OCI-LY3 (cell line): Measurements from ENCODE around the gene KRTAP17-1.
A peak's percentile ranks its signal among the peaks of the same experiment; 100 is the strongest.

ENCODE experiments used
- H2AFZ ChIP-seq: fragments of 200-600, 300-600 bp; shearing (Covaris generic); 2 replicates; pipeline ENCODE4 v1.6.0; 2014; ENCODE audit warnings: antibody characterized with exemption, low read depth, low read length
- H3K27ac ChIP-seq: fragments of 200-600, 300-600 bp; sonication (generic); 2 replicates; pipeline ENCODE4 v1.5.1; 2014; ENCODE audit warnings: mild to moderate bottlenecking, low read length, moderate library complexity, mixed read lengths
- H3K27me3 ChIP-seq: fragments of 200-600, 300-600 bp; sonication (generic); 2 replicates; pipeline ENCODE4 v1.6.1; 2014; ENCODE audit warnings: low read depth, low read length, mixed read lengths
- H3K36me3 ChIP-seq: fragments of 200-600, 300-600 bp; sonication (generic); replicated peaks from 2 replicates; pipeline ENCODE3; 2014; ENCODE audit warnings: low read depth, low read length, mixed read lengths
- H3K4me1 ChIP-seq: fragments of 300-600, 200-600 bp; sonication (generic); 2 replicates; pipeline ENCODE4 v1.6.1; 2014; ENCODE audit warnings: low read length, mixed read lengths
- H3K4me2 ChIP-seq: fragments of 200-600, 300-600 bp; sonication (generic); 2 replicates; pipeline ENCODE4 v1.6.1; 2014; ENCODE audit warnings: low read length, mixed read lengths
- H3K4me3 ChIP-seq: fragments of 300-600, 200-600 bp; sonication (generic); 2 replicates; pipeline ENCODE4 v1.5.1; 2014; ENCODE audit warnings: antibody characterized with exemption, mild to moderate bottlenecking, low read length, moderate library complexity
- H3K79me2 ChIP-seq: fragments of 300-600, 200-600 bp; shearing (Covaris generic); 2 replicates; pipeline ENCODE4 v1.6.1; 2014; ENCODE audit warnings: mild to moderate bottlenecking, low read length, mixed read lengths
- H3K9ac ChIP-seq: fragments of 300-600, 200-600 bp; shearing (Covaris generic); 2 replicates; pipeline ENCODE4 v1.6.0; 2014; ENCODE audit warnings: mild to moderate bottlenecking, low read length, moderate library complexity
- H3K9me3 ChIP-seq: fragments of 200-600, 300-600 bp; shearing (Covaris generic); 2 replicates; pipeline ENCODE4 v1.6.1; 2014; ENCODE audit warnings: low read length, mixed read lengths; ENCODE audit not compliant: insufficient read depth
- H4K20me1 ChIP-seq: fragments of 200-600, 300-600 bp; sonication (generic); 2 replicates; pipeline ENCODE4 v1.6.1; 2016; ENCODE audit warnings: low read length, mixed read lengths; ENCODE audit not compliant: insufficient read depth
- EZH2phosphoT487 ChIP-seq: fragments of 200-600 bp; shearing (Covaris generic); IDR thresholded peaks from 2 replicates; pipeline ENCODE4 v1.6.1; 2018; ENCODE audit warnings: antibody characterized with exemption, mixed run types, low read depth
- TF ChIP-seq, protein P1 (sequence below): fragments of 200-600, 300-600 bp; sonication (generic); IDR thresholded peaks from 2 replicates; pipeline ENCODE4 v1.5.1; 2014; ENCODE audit warnings: antibody characterized with exemption, low read length, low read depth

KRTAP17-1 gene

DNA sequence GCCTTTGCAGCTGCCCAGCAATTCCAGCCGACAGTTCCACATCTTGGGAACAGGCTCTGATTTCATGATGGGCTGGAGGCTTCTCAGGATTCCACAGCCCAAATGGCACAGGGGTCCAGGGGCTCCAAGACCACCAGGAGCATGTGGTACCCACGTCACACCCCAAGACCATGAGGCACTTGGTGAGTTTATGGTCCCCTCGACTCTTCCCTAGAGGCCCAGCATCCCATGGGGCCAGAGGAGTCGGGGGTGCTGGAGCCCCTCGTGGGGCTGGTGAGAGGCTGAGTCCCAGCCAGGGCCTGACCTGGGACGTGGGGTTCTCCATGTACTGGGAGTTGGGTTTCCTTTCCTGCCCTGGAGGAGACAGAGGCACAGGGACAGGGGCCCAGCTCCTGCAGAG lies 10.1 kb upstream of the KRTAP17-1 start:
- H3K36me3 ChIP-seq = no peaks in the 10 kb centered on the region
- no peaks in the 10 kb centered on the region for H4K20me1 ChIP-seq
- H3K79me2 ChIP-seq = no peaks in the 10 kb centered on the region
- H3K4me3 ChIP-seq = no peak overlapping the region
- no peaks in the 10 kb centered on the region for H3K4me1 ChIP-seq
- H3K27me3 ChIP-seq = no peaks in the 10 kb centered on the region
- TF ChIP-seq, protein P1, sequence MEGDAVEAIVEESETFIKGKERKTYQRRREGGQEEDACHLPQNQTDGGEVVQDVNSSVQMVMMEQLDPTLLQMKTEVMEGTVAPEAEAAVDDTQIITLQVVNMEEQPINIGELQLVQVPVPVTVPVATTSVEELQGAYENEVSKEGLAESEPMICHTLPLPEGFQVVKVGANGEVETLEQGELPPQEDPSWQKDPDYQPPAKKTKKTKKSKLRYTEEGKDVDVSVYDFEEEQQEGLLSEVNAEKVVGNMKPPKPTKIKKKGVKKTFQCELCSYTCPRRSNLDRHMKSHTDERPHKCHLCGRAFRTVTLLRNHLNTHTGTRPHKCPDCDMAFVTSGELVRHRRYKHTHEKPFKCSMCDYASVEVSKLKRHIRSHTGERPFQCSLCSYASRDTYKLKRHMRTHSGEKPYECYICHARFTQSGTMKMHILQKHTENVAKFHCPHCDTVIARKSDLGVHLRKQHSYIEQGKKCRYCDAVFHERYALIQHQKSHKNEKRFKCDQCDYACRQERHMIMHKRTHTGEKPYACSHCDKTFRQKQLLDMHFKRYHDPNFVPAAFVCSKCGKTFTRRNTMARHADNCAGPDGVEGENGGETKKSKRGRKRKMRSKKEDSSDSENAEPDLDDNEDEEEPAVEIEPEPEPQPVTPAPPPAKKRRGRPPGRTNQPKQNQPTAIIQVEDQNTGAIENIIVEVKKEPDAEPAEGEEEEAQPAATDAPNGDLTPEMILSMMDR = no peak
- no peak for TF ChIP-seq EZH2phosphoT487
- no peaks in the 10 kb centered on the region for H3K9me3 ChIP-seq
- no peak overlapping the region for H2AFZ ChIP-seq
- H3K9ac ChIP-seq = no peak overlapping the region
- H3K4me2 ChIP-seq = no peak overlapping the region
- no peak overlapping the region for H3K27ac ChIP-seq

DNA sequence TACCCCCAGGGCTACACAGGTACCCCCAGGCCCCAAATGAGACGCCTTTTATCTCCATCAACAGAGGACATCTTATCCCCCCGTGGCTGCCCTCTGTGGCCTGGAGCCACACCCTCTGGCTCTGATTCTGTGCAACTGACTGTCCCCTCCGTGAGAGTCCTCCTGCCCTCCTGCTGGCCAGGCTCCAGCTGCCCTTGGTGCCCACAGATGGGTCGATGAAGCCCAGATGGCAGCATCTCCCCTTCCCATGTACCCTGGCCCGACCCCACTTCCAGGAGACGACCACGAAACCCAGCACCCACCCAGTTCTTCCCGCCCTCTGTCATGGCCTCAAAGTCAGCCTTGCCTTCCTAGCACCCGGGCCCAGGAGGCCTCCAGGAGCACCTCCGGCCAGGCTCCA lies 9.6 kb upstream of the KRTAP17-1 start:
- Histone ChIP-seq H3K79me2 (no peaks in the 10 kb centered on the region), H3K9ac (no peak overlapping the region), H3K27ac (no peak overlapping the region), H2AFZ (no peak overlapping the region), H3K4me3 (no peak overlapping the region), H4K20me1 (no peaks in the 10 kb centered on the region), H3K36me3 (no peaks in the 10 kb centered on the region), H3K4me2 (no peak overlapping the region), H3K4me1 (no peaks in the 10 kb centered on the region), H3K9me3 (no peaks in the 10 kb centered on the region), H3K27me3 (no peaks in the 10 kb centered on the region)
- TF ChIP-seq, protein P1 = no peak
- TF ChIP-seq EZH2phosphoT487 = no peak

DNA sequence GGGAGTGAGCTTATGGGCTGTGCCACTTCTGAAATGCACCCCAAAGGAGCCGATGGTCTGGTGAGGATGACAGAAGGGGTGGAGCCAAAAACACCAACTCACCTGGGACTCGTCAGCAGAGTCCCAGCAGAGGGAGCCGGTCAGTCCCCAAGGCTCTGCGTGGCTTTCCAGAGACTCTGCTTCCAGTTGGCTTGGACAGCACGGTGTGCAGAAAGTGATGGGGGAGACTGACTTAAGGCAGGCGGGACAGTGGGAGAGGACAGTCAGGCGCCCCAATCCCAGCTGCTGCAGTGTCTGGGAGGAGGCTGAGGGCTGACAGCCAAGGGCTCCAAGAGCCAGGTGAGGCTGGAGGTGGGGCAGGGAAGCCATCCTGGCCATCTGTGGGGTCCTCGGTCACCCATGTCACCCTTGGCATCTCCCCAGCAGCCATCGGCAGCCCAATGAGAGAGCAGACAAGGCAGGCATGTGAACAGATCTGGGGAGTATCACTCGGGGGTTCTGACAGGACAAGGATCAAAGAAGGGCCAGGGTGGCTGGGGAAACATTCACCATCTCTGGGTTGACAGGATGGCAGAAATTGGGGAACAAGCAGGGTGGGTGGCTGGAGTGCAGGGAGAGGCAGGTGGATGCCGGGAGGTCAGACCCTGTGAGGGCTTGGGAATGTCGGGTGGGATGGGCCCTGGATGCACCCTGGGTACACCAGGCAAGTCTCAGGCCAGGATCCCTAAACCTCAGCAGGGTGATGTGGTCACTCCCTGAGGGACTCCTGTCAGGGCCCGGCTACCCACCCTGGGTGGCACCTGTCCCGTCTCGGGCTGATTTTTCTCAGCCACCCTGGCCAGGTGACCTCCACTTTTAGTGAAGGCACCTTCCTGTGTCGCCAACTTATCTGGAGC lies 8.9 kb upstream of the KRTAP17-1 start:
- Histone ChIP-seq H3K9ac (no peak overlapping the region), H3K9me3 (no peaks in the 10 kb centered on the region), H3K36me3 (no peaks in the 10 kb centered on the region), H4K20me1 (no peaks in the 10 kb centered on the region), H3K4me3 (no peak overlapping the region), H3K27ac (no peak overlapping the region), H2AFZ (no peak overlapping the region), H3K4me1 (no peaks in the 10 kb centered on the region), H3K27me3 (no peaks in the 10 kb centered on the region), H3K79me2 (no peaks in the 10 kb centered on the region), H3K4me2 (no peak overlapping the region)
- TF ChIP-seq, protein P1 = peak; percentile 30
- no peak for TF ChIP-seq EZH2phosphoT487

DNA sequence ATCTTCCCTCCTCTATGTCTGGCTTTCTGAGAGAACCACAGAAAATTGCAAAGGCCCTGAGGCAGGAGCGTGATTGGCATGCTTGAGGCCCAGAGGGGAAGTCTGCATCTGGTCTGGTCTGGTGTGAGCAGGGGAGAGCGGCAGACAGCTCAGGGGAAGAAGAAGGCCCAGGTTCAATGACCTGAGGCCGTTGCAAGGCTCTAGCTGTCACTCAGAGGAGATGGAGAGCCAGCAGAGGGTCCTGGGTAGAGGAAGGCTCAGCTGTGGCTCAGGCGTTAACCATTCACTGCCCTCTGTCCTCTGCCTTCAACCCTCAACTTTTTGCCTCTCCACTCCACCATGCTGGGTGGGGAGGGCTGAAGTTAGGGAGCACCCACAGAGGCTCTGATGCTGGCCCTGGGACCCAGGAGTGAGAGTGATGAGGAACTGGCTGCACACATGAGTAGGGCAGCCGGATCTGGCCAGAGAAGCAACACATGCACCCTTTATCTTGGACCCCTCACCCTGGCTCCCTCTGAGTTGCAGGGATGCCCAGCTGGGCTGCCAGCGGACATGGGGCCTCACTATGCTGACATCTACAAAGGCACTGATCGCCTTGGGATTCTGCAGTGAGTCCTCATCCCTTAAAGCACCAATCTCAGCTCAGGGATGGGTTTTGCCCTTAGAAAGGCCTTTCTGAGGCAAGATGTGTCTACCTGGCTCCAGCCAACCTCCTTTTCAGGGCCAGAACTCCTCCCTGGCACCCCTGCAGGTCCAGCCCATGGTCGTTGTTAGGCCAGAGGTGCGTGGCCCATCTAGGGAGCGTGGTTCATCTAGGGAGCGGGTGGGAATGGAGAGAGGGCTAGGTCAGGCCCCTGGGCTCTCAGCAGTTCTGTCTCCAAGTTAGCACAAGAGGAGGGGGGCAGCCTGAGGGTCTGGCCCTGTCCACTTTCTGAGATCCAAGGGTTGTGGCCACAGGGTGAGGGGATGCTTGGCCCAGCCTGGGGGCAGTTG lies 7.7 kb upstream of the KRTAP17-1 start:
- H4K20me1 ChIP-seq = no peaks in the 10 kb centered on the region
- no peaks in the 10 kb centered on the region for H3K79me2 ChIP-seq
- no peaks in the 10 kb centered on the region for H3K36me3 ChIP-seq
- H2AFZ ChIP-seq = no peak overlapping the region
- H3K4me3 ChIP-seq = no peak overlapping the region
- no peak overlapping the region for H3K27ac ChIP-seq
- H3K4me2 ChIP-seq = no peak overlapping the region
- no peaks in the 10 kb centered on the region for H3K4me1 ChIP-seq
- no peak overlapping the region for H3K9ac ChIP-seq
- TF ChIP-seq, protein P1 = no peak
- TF ChIP-seq EZH2phosphoT487 = no peak
- H3K9me3 ChIP-seq = no peaks in the 10 kb centered on the region
- H3K27me3 ChIP-seq = no peaks in the 10 kb centered on the region
